ENCODE data around the gene ACTR5. TPM values are rescaled to one million over a fixed set of nuclear protein-coding genes. Genes with fewer than 3 reads are reported as not detected.

ACTR5 gene
- polyA plus RNA-seq, 1 of the 3 experiments (the other 2 are of a cell fraction): 9.7 TPM

GRCh38 chr20:38810926-38811630 lies 62.8 kb downstream of the ACTR5 start (continued):
- no peak for TF ChIP-seq USF2 (IDR thresholded peaks at IDR 0.05; ENCODE audit: borderline replicate concordance, low read depth, low read length)
- TF ChIP-seq JUND (IDR thresholded peaks at IDR 0.05): no peak
- no peak for TF ChIP-seq RXRA (IDR thresholded peaks at IDR 0.05; ENCODE audit: borderline replicate concordance, low read depth)
- TF ChIP-seq RFX5 (IDR thresholded peaks at IDR 0.05; ENCODE audit: low read length): no peak

DNA sequence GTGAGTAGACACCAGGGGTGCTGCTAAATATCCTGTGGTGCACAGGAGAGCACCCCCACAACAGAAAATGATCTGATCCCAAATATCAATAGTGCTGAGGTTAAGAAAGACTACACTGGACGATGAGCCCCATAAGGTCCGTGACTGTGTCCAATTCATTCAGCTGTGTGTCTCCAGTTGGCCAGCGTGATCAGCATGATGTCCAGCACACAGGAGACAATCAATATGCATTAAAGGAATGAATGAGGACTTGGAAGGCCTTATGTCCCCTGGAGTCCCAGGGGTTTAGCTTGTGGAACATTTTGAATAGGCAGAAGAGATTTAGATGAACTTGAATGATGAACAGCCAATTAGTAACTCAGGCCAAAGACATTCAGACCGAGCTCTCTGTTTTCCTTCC lies 63.5 kb downstream of the ACTR5 start:
- ChIA-PET CTCF (interaction anchor here (0.6 to 1.1 kb wide), 3 partner anchors 22 to 83 kb away, joined by 3 read pairs; no protein-coding TSS in a partner anchor), POLR2A (no interaction called here)
- DNase-seq: no peak
- TF ChIP-seq YY1 (IDR thresholded peaks at IDR 0.05; ENCODE audit: low read depth) (no peak), NFIC (IDR thresholded peaks at IDR 0.05; ENCODE audit: borderline replicate concordance) (no peak), RFX5 (IDR thresholded peaks at IDR 0.05; ENCODE audit: low read length) (no peak), RXRA (IDR thresholded peaks at IDR 0.05; ENCODE audit: borderline replicate concordance, low read depth) (no peak)
- H3K36me3 ChIP-seq (replicated peaks in 1 of 2; ENCODE audit: control insufficient read depth in 1 of 2, insufficient read depth in 2 of 2, low read length in 1 of 2): no peaks in the 10 kb centered on the region
- H3F3A ChIP-seq (replicated peaks; ENCODE audit: insufficient read depth): no peaks in the 10 kb centered on the region
- no peak overlapping the region for H3K9ac ChIP-seq
- no peaks in the 10 kb centered on the region for H3K9me2 ChIP-seq
- no peak overlapping the region for H2AFZ ChIP-seq (ENCODE audit: low read depth)
- no peak overlapping the region for H3K4me3 ChIP-seq (ENCODE audit: low read depth in 2 of 2, low read length in 1 of 2)
- H4K20me1 ChIP-seq (ENCODE audit: insufficient read depth): no peaks in the 10 kb centered on the region
- 50% methylated on average over 4 of the region's 4 CpGs for WGBS (ENCODE audit: low lambda C conversion rate)
- H3K27me3 ChIP-seq (ENCODE audit: insufficient read depth): peaks cover 16% of the 10 kb centered on the region; the same call in 1 of the 2 replicates
- H3K4me1 ChIP-seq (ENCODE audit: control insufficient read depth in 1 of 2, insufficient read depth in 2 of 2, low read depth in 1 of 2, low read length in 1 of 2): peaks cover 0 to 26% of the 10 kb centered on the region in 2 experiments; a peak in 1 of 4 replicates
- H3K9me3 ChIP-seq: no peaks in the 10 kb centered on the region
- no peaks in the 10 kb centered on the region for H3K79me2 ChIP-seq (ENCODE audit: insufficient read depth)
- H3K4me2 ChIP-seq: no peak overlapping the region
- no peak overlapping the region; a peak in 1 of 4 replicates for H3K27ac ChIP-seq (ENCODE audit: low read depth in 2 of 2, low read length in 1 of 2)

GRCh38 chr20:38812182-38812581 lies 63.9 kb downstream of the ACTR5 start:
- Histone ChIP-seq H3K27me3 (ENCODE audit: insufficient read depth) (peaks cover 12% of the 10 kb centered on the region; the same call in 1 of the 2 replicates), H3K79me2 (ENCODE audit: insufficient read depth) (no peaks in the 10 kb centered on the region), H3K4me2 (no peak overlapping the region), H3K36me3 (replicated peaks in 1 of 2; ENCODE audit: control insufficient read depth in 1 of 2, insufficient read depth in 2 of 2, low read length in 1 of 2) (no peaks in the 10 kb centered on the region), H3K4me1 (ENCODE audit: control insufficient read depth in 1 of 2, insufficient read depth in 2 of 2, low read depth in 1 of 2, low read length in 1 of 2) (peaks cover 0 to 23% of the 10 kb centered on the region in 2 experiments; a peak in 1 of 4 replicates), H3K9ac (no peak overlapping the region), H4K20me1 (ENCODE audit: insufficient read depth) (no peaks in the 10 kb centered on the region), H3K9me2 (no peaks in the 10 kb centered on the region), H3F3A (replicated peaks; ENCODE audit: insufficient read depth) (no peaks in the 10 kb centered on the region), H3K4me3 (ENCODE audit: low read depth in 2 of 2, low read length in 1 of 2) (no peak overlapping the region), H2AFZ (ENCODE audit: low read depth) (no peak overlapping the region), H3K27ac (ENCODE audit: low read depth in 2 of 2, low read length in 1 of 2) (no peak overlapping the region), H3K9me3 (no peaks in the 10 kb centered on the region)
- ChIA-PET CTCF (interaction anchor here (0.6 to 1.1 kb wide), 3 partner anchors 22 to 82 kb away, joined by 3 read pairs; no protein-coding TSS in a partner anchor), POLR2A (no interaction called here)
- TF ChIP-seq EZH2phosphoT487 (IDR thresholded peaks at IDR 0.05; ENCODE audit: borderline replicate concordance, low read depth) (no peak), RCOR1 (IDR thresholded peaks at IDR 0.05; ENCODE audit: low read length) (no peak), RAD21 (IDR thresholded peaks at IDR 0.05; ENCODE audit: low read length) (no peak), FOSL2 (IDR thresholded peaks at IDR 0.05; ENCODE audit: borderline replicate concordance, low read depth) (no peak), CHD2 (IDR thresholded peaks at IDR 0.05; ENCODE audit: low read length, partially characterized antibody) (no peak), GABPA (IDR thresholded peaks at IDR 0.05; ENCODE audit: low read depth) (no peak), PBX3 (IDR thresholded peaks at IDR 0.05) (no peak), FOXJ3 (CRISPR knock-in tag; IDR thresholded peaks at IDR 0.05) (no peak), GATA2 (CRISPR knock-in tag; IDR thresholded peaks at IDR 0.05) (no peak)
- no peak for DNase-seq
- 59% methylated on average over 5 of the region's 5 CpGs for WGBS (ENCODE audit: low lambda C conversion rate)

All from SK-N-SH (cell line).